ENCODE data around the gene ADH1C. TPM values are rescaled to one million over a fixed set of nuclear protein-coding genes. Genes with fewer than 3 reads are reported as not detected.
A peak's percentile ranks its signal among the peaks of the same experiment; 100 is the strongest.

Gene ADH1C
- total and polyA plus RNA-seq, 9 of the 15 experiments (the other 6 are each of a cell fraction or from before 2014, with no cell fraction given) = 0.40 TPM; not detected in 8

GRCh38 chr4:99394896-99395295 is 42.4 kb upstream of the ADH1C start:
- Histone ChIP-seq H3K36me3 (ENCODE audit: control insufficient read depth, insufficient read depth, low read length) (no peaks in the 10 kb centered on the region), H3K9me3 (replicated peaks; ENCODE audit: control insufficient read depth, insufficient read depth, low read depth, low read length) (no peaks in the 10 kb centered on the region), H3K4me2 (ENCODE audit: insufficient read depth, low read length) (no peak overlapping the region), H3K79me2 (ENCODE audit: control insufficient read depth, insufficient read depth, low read length) (no peaks in the 10 kb centered on the region), H3K4me1 (replicated peaks in 1 of 2; ENCODE audit: control insufficient read depth in 2 of 2, insufficient read depth in 2 of 2, low read length in 2 of 2) (no peaks in the 10 kb centered on the region), H3K9ac (ENCODE audit: insufficient read depth in 1 of 2, low read depth in 2 of 2, low read length in 2 of 2) (no peak overlapping the region), H3K9me1 (ENCODE audit: control insufficient read depth, insufficient read depth, low read length) (no peaks in the 10 kb centered on the region), H3K27ac (ENCODE audit: extremely low read depth, low read depth, low read length) (no peak overlapping the region), H3K27me3 (ENCODE audit: control insufficient read depth in 2 of 2, insufficient read depth in 2 of 2, low read length in 2 of 2) (no peaks in the 10 kb centered on the region), H4K20me1 (replicated peaks; ENCODE audit: control insufficient read depth, insufficient read depth, low read length) (no peaks in the 10 kb centered on the region), H2AFZ (ENCODE audit: low read depth, low read length) (no peak overlapping the region), H3K4me3 (no peak overlapping the region)
- DNase-seq (ENCODE audit: extremely low read depth in 1 of 4, low spot score in 3 of 4) = no peak
- no peak for TF ChIP-seq CEBPG (CRISPR knock-in tag; IDR thresholded peaks at IDR 0.05)
- TF ChIP-seq CEBPG (tag; conservative IDR thresholded peaks at IDR 0.05 in 1 of 2, IDR thresholded peaks at IDR 0.05 in 1 of 2) = 0 out of 4 replicates have a peak, but pooled peaks of 1 of the 2 experiments have one; percentile 6
- no peak for TF ChIP-seq ASH1L (IDR thresholded peaks at IDR 0.05; ENCODE audit: borderline replicate concordance, low read depth, partially characterized antibody)
- in situ Hi-C loops (cut with MboI) = no loop called here
- intact Hi-C loops (cut with micrococcal nuclease) = no loop called here
- ATAC-seq = no peak
- ChIA-PET CTCF (ENCODE audit: low intra/inter-chr PET ratio) (no interaction called here), POLR2A (no interaction called here)
- no peak for FAIRE-seq
- no TSS peak for BruUV-seq (replicated peaks)

GRCh38 chr4:99390055-99390454 is 37.5 kb upstream of the ADH1C start:
- no peaks in the 10 kb centered on the region for H3K36me3 ChIP-seq (ENCODE audit: control insufficient read depth, insufficient read depth, low read length)
- H3K27ac ChIP-seq (ENCODE audit: extremely low read depth, low read depth, low read length) = no peak overlapping the region
- H3K4me2 ChIP-seq (ENCODE audit: insufficient read depth, low read length) = no peak overlapping the region
- no peak overlapping the region for H3K4me3 ChIP-seq
- ChIA-PET CTCF (ENCODE audit: low intra/inter-chr PET ratio) (no interaction called here), POLR2A (no interaction called here)
- intact Hi-C loops (cut with micrococcal nuclease) (no loop called here), in situ Hi-C loops (cut with MboI) (no loop called here)
- WGBS (ENCODE audit: insufficient coverage, low coverage, missing lambda C conversion rate) = 5% methylated on average over 1 of the region's 1 CpG
- no TSS peak for BruUV-seq (replicated peaks)
- no peak overlapping the region for H2AFZ ChIP-seq (ENCODE audit: low read depth, low read length)
- no peak for ATAC-seq
- no peaks in the 10 kb centered on the region for H3K9me1 ChIP-seq (ENCODE audit: control insufficient read depth, insufficient read depth, low read length)
- FAIRE-seq = no peak
- no peak overlapping the region for H3K9ac ChIP-seq (ENCODE audit: insufficient read depth in 1 of 2, low read depth in 2 of 2, low read length in 2 of 2)
- no peaks in the 10 kb centered on the region for H3K4me1 ChIP-seq (replicated peaks in 1 of 2; ENCODE audit: control insufficient read depth in 2 of 2, insufficient read depth in 2 of 2, low read length in 2 of 2)
- TF ChIP-seq ZFPM2 (CRISPR knock-in tag; IDR thresholded peaks at IDR 0.05) = no peak
- TF ChIP-seq EP400 (IDR thresholded peaks at IDR 0.05) = no peak
- TF ChIP-seq HES1 (IDR thresholded peaks at IDR 0.05; ENCODE audit: low read depth) = no peak
- H3K79me2 ChIP-seq (ENCODE audit: control insufficient read depth, insufficient read depth, low read length) = no peaks in the 10 kb centered on the region
- no peaks in the 10 kb centered on the region for H4K20me1 ChIP-seq (replicated peaks; ENCODE audit: control insufficient read depth, insufficient read depth, low read length)
- H3K27me3 ChIP-seq (ENCODE audit: control insufficient read depth in 2 of 2, insufficient read depth in 2 of 2, low read length in 2 of 2) = no peaks in the 10 kb centered on the region
- DNase-seq (ENCODE audit: extremely low read depth in 1 of 4, low spot score in 3 of 4) = no peak
- H3K9me3 ChIP-seq (replicated peaks; ENCODE audit: control insufficient read depth, insufficient read depth, low read depth, low read length) = no peaks in the 10 kb centered on the region
